Natural killer cell (primary cell): ENCODE data around the gene NSMCE1. TPM values are rescaled to one million over a fixed set of nuclear protein-coding genes. Genes with fewer than 3 reads are reported as not detected.

Experiments
- ATAC-seq, 3 donors: fragments of 150-1000 bp in 2 of 3; fragments of 200-7000 bp in 1 of 3; cut with Tn5 transposase; 1 replicate in 1 of 3; 2 replicates in 2 of 3; pipeline ENCODE4 v1.10.0; 2021; ENCODE audit warnings: mild to moderate bottlenecking in 2 of 3, moderate library complexity in 2 of 3
- DNase-seq, 2 donors: peaks; one replicate each; pipeline versions ENCODE4 v3.0.0 to v3.0.0-alpha.2; 2013 to 2021; ENCODE audit warnings: mixed read lengths in 1 of 2
- H3K27ac ChIP-seq: one replicate; pipeline ENCODE4 v1.5.1; 2013; ENCODE audit warnings: mild to moderate bottlenecking, low read length
- H3K27me3 ChIP-seq: one replicate; pipeline ENCODE4 v1.6.1; 2013; ENCODE audit warnings: low read length; ENCODE audit not compliant: control insufficient read depth, insufficient read depth
- H3K36me3 ChIP-seq: one replicate; pipeline ENCODE4 v1.6.1; 2013; ENCODE audit warnings: low read length; ENCODE audit not compliant: control insufficient read depth, insufficient read depth
- H3K4me1 ChIP-seq: one replicate; pipeline ENCODE4 v1.6.1; 2013; ENCODE audit warnings: low read length; ENCODE audit not compliant: control insufficient read depth, insufficient read depth
- H3K4me3 ChIP-seq: one replicate; pipeline ENCODE4 v1.5.1; 2013; ENCODE audit warnings: low read length
- H3K9me3 ChIP-seq: one replicate; pipeline ENCODE4 v1.6.1; 2013; ENCODE audit warnings: low read length; ENCODE audit not compliant: control insufficient read depth, insufficient read depth
- H3K27ac Mint-ChIP-seq, 2 donors: one replicate each; pipeline ENCODE4 v1.8.0; 2022; ENCODE audit warnings: mild to moderate bottlenecking in 2 of 2, mixed read lengths in 2 of 2, moderate library complexity in 1 of 2
- H3K27me3 Mint-ChIP-seq, 2 donors: one replicate each; pipeline ENCODE4 v1.8.0; 2022; ENCODE audit warnings: low read depth in 2 of 2, mixed read lengths in 2 of 2
- H3K36me3 Mint-ChIP-seq: one replicate; pipeline ENCODE4 v1.8.0; 2022; ENCODE audit warnings: mixed read lengths
- H3K4me1 Mint-ChIP-seq, 2 donors: one replicate each; pipeline ENCODE4 v1.8.0; 2022; ENCODE audit warnings: mixed read lengths in 2 of 2
- H3K4me3 Mint-ChIP-seq: one replicate; pipeline ENCODE4 v1.8.0; 2022; ENCODE audit warnings: mild to moderate bottlenecking, moderate library complexity, mixed read lengths
- H3K9me3 Mint-ChIP-seq, 2 donors: one replicate each; pipeline ENCODE4 v1.8.0; 2022; ENCODE audit warnings: mixed read lengths in 2 of 2
- CTCF ChIP-seq: fragments of 200-600 bp; IDR thresholded peaks from one replicate; pipeline ENCODE4 v1.8.0; 2022; ENCODE audit warnings: antibody characterized with exemption
- WGBS: methylation state at CpG from one replicate; pipeline ENCODE4 v1.1.7; 2013; ENCODE audit warnings: missing lambda C conversion rate; ENCODE audit not compliant: insufficient coverage; 5-methylcytosine and 5-hydroxymethylcytosine counted together
- intact Hi-C: fragments of 100-400 bp; cut with micrococcal nuclease; formaldehyde crosslinking; loops from one replicate; pipeline ENCODE4 v1.14.2; 2022
- total RNA-seq, 4 donors: library from RNA; stranded (reverse); fragments of 120-200 nt in 1 of 4; gene quantifications; one replicate each; pipeline versions ENCODE4 v1.2.3 to v1.2.4, GENCODE V29; 2013 to 2022

The NSMCE1 gene
- total RNA-seq, 3 donors from 2014 or later (not counting 1 experiment from before 2014, with no cell fraction given), result 29.4 to 42.7 (median 37.7) TPM

- Histone ChIP-seq H3K9me3 (no peaks in the 10 kb centered on the region), H3K27me3 (no peaks in the 10 kb centered on the region), H3K36me3 (peaks cover 3% of the 10 kb centered on the region), H3K4me1 (peaks cover 100% of the 10 kb centered on the region), H3K27ac (peak overlapping the region; percentile 99), H3K4me3 (no peak overlapping the region)
- peak overlapping the region; percentile 94 to 100 for H3K27ac Mint-ChIP-seq
- intact Hi-C loops, result loop anchor here (2.0 kb wide), 3 partner anchors 21 to 167 kb away; no protein-coding TSS in a partner anchor
- TF ChIP-seq CTCF, result no peak
- WGBS, result 80% methylated on average over 6 of the region's 6 CpGs
- H3K9me3 Mint-ChIP-seq, result no peaks in the 10 kb centered on the region
- H3K4me1 Mint-ChIP-seq, result peaks cover 68 to 70% of the 10 kb centered on the region in 2 donors
- DNase-seq, result no peak
- no peak overlapping the region for H3K4me3 Mint-ChIP-seq
- no peaks in the 10 kb centered on the region for H3K27me3 Mint-ChIP-seq
- no peak for ATAC-seq
- no peaks in the 10 kb centered on the region for H3K36me3 Mint-ChIP-seq
Observed at GRCh38 chr16:27233731-27234130, 34.8 kb downstream of the NSMCE1 start.

- Mint-ChIP-seq H3K9me3 (no peaks in the 10 kb centered on the region), H3K27ac (peak overlapping the region; percentile 92 to 100), H3K4me3 (no peak overlapping the region), H3K36me3 (no peaks in the 10 kb centered on the region), H3K4me1 (peaks cover 61 to 63% of the 10 kb centered on the region in 2 donors), H3K27me3 (no peaks in the 10 kb centered on the region)
- H3K27ac ChIP-seq, result peak overlapping the region; percentile 99
- no peak overlapping the region for H3K4me3 ChIP-seq
- H3K36me3 ChIP-seq, result peaks cover 3% of the 10 kb centered on the region
- H3K4me1 ChIP-seq, result peaks cover 97% of the 10 kb centered on the region
- H3K27me3 ChIP-seq, result no peaks in the 10 kb centered on the region
- DNase-seq (peak in 1 of 2 donors; percentile 54), ATAC-seq (no peak)
- no peak for TF ChIP-seq CTCF
- WGBS, result 83% methylated on average over 13 of the region's 13 CpGs
- H3K9me3 ChIP-seq, result no peaks in the 10 kb centered on the region
- intact Hi-C loops, result no loop called here
Observed at GRCh38 chr16:27232901-27233625, 35.5 kb downstream of the NSMCE1 start.

GRCh38 chr16:27232061-27232900, 36.3 kb downstream of the NSMCE1 start:
- Mint-ChIP-seq H3K9me3 (no peaks in the 10 kb centered on the region), H3K4me3 (peak overlapping the region; percentile 83), H3K27me3 (no peaks in the 10 kb centered on the region), H3K27ac (peak overlapping the region; percentile 92 to 100), H3K36me3 (no peaks in the 10 kb centered on the region), H3K4me1 (peaks cover 54 to 55% of the 10 kb centered on the region in 2 donors)
- H3K4me3 ChIP-seq, result no peak overlapping the region
- ATAC-seq (no peak), DNase-seq (peak in 1 of 2 donors; percentile 48)
- no peak for TF ChIP-seq CTCF
- peaks cover 96% of the 10 kb centered on the region for H3K4me1 ChIP-seq
- H3K36me3 ChIP-seq, result peaks cover 3% of the 10 kb centered on the region
- H3K27me3 ChIP-seq, result no peaks in the 10 kb centered on the region
- H3K9me3 ChIP-seq, result no peaks in the 10 kb centered on the region
- peak overlapping the region; percentile 99 for H3K27ac ChIP-seq
- WGBS, result 24% methylated on average over 26 of the region's 26 CpGs
- intact Hi-C loops, result no loop called here
